Midbrain (tissue), 1 donor: ENCODE data around the gene SEC31A.
A peak's percentile ranks its signal among the peaks of the same experiment; 100 is the strongest.
"Not testable (repeated sequence)": the region's sequence is repeated elsewhere in the genome, so short reads cannot be mapped to it uniquely, and the experiment has no call there.

Experiments
- DNase-seq: peaks from one replicate; lab custom pipeline; 2025; lab: John Stamatoyannopoulos, UW

Gene SEC31A

DNA sequence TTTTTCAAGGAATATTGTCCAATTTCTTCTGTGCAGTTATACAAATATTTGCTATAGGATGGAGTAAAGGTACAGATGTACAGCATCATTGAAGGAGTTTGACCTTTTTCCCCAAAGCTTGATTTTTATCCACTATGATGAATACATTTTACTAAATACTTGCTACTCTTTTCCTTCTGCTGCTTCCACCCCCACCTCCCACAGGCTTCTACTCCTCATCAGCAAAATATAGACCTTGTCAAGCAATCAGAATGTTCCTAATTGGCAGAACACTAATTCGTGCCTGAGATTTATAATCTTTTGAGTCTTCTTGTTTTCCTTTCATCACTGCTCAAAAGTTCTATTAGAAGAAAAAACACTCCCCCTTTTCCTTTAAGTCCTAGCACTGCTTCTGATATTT is 5.8 kb upstream of the SEC31A start:
- DNase-seq, result no peak

DNA sequence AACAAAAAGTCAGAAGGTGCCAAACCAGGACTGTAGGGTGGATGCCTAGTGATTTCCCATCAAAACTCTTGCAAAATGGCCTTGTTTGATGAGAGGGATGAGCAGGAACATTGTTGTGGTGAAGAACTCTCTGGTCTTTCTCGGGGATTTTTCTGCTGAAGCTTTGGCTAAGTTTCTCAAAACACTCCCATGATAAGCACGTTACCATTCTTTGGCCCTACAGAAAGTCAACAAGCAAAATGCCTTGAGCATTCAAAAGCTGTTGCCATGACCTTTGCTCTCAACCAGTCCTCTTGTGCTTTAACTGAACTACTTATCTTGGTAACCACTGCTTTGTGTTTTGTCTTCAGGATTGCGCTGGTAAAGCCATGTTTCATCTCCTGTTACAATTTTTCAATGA is 3.0 kb upstream of the SEC31A start:
- DNase-seq, result no peak

DNA sequence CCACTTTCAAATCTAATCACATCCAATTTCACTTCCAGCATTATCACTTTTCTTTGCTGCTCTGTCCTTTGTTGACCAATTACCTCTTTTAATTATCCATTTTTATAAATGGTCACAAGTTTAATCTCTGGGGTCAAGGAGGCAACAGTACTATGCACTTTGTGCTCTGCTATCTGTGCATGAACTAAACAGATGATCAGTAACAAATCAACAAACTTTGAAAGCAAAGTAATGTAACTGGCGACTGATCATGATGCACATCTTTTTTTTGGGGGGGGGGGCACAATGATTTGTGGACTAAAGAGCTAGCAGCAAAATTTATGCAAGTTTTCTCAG is 1.5 kb upstream of the SEC31A start:
- DNase-seq, result no peak

DNA sequence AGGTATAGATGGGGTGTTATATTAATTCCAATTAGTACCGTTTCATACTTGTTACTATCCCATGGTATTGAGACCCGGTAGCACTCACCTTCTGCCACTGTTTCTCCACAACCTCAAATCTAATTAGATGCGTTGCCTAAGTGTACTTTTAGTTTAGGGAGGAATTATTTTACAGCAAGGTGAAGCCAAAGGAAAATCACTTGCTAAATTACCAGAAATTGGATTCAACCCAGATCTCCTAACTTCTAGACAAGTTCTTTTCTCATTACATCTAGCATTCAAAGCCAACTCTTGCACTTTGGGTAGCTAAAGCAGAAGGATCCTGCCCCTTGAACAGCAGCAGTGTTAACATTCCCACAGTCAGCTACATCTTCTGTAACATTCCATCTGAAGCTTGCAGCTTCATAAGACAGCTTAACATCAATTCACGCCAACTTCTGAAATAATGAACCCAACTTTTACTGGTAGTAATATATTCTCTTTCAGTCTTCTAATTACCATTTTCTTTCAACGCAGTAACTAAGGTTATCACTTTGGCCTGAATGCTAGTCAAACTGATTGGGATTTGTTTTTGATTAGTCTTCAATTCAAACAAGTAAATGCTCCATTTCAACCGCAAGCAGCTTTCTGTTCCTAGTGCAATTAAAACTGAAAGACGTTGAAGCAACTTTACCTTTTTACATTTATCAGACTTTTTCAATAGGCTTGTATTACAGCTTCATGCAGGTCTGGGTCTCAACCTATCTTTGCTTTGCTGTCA is 934 bp upstream of the SEC31A start:
- no peak for DNase-seq

DNA sequence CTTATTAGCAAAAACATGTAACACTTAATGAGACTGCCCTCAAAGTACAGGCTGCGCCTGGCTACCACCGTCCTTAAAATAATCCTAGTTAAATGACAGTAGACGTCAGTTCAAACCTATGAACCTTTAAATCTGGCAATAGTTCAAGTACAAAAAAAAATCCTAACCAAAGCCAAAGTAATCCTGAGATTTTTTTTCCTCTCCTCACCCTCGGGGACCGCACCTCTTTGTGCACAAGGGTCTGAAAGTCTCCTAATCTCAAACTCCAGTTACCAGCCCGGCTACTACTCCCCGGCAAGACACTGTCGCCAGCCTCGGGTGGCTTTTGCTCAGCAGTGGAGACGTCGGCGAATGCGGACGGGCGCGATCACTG is 439 bp downstream of the SEC31A start:
- DNase-seq, result no peak

DNA sequence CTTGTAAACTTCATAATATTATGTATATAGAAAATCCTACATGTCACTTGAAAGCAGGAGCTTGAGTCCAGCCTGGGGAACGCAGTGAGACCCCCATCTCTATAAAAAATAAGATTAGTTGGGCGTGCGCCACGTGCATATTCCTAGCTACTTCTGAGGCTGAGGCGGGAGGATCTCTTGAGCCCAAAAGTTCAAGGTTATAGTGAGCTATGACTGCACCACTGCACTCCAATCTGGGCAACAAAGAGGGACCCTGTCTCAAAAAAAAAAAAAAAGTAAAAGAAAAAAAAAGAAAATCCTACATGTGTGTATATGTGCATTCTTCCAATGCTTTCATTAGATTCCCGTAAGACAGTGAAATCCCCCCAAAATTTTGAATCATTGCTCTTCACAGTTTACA is 1.7 kb downstream of the SEC31A start:
- DNase-seq, result no peak

DNA sequence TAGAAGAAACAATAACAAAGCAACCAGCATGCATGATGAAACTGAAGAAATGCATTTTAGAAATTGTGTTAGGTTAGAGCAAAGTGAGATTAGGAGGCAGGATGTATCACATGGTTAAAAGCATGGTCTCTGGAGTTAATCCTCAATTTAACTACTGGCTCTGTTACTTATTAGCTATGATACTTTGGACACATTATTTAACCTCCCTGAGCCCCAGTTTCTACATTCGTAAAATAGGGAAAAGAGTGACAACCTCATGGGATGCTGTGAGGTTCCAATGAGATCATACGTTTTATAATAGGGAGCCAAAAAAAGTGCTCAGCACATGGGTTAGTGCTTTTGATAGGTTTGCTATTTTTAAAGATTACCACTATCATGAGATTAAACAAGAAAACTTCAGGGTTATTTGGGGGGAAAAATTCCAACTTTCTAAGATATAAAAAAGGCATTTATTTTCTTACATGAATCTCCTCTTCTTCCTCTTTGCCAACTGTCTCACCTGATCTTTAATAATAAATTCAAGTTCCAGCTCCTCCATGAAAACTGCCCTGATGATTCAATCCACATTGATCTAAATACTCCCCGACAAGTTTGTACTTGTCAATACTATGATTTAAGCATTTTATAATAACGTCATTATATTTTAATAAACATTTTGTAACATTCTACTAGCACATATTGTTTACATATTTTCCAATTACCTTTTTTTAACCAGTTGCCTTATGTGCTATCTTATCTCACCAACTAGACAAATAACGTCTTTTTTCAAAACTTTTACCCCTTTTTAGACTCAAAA is 4.6 kb downstream of the SEC31A start:
- DNase-seq, result no peak

DNA sequence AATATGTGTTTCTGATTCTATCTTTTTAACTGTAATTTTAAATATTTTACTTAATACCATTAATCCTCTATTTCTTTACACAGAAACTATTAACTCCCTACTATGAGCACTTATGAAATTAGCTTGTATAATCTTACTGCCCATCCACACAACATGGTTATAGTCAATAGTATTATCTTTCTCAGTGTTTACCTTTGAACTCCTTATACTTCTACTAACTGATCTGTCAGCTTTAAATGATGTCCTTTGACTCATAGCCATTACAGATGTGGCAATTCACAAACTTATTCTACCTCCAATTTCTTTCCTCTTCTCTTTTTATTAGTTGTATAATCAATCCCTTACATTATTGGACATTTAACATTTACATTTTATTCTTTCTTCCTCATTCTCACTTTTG is 5.5 kb downstream of the SEC31A start:
- no peak for DNase-seq

DNA sequence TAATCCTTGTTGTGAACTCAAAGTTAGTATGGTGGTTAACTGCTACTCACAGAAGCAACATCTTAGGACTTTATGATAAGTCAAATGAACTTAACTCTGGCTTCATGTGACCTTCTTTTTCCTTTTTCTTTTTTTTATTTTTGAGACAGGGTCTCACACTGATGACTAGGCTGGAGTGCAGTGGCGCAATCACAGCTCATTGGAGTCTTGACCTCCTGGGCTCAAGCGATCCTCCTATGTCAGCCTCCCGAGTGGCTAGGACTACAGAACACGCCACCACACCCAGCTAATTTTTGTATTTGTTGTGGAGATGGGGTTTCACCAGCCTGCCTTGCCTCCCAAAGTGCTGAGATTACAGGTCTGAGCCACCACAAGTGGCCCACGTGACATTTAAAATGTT is 22.4 kb downstream of the SEC31A start:
- no peak for DNase-seq

DNA sequence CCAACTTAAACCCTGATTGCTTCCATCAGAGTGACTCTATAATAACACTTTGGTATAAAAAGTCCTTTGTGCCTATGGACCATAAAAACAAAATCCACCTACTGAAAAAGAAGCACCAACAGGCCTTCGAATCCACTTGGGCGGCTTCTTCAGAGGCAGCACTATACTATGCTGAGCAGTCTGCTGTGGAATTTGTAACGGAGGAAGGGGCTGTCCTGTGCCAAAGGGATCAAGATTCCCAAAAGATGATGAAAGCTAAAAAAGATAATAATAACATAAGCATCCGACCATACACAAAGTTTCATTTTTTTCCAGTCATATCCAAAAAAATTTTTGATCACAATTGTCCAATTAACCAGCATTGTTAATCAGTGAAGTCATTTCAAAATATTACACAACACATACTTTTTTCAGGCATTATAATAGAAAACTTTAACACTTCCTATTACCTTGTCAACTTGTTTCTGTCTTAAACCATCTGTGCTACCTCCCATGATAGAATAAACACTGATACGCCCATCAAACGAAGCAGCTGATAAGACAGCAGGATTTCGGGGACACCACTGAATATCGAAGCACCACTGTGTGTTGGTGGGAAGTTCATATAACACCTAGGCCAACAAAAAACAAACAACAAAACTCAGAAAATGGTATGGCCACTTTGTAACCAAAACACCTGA is 24.1 kb downstream of the SEC31A start:
- no peak for DNase-seq

DNA sequence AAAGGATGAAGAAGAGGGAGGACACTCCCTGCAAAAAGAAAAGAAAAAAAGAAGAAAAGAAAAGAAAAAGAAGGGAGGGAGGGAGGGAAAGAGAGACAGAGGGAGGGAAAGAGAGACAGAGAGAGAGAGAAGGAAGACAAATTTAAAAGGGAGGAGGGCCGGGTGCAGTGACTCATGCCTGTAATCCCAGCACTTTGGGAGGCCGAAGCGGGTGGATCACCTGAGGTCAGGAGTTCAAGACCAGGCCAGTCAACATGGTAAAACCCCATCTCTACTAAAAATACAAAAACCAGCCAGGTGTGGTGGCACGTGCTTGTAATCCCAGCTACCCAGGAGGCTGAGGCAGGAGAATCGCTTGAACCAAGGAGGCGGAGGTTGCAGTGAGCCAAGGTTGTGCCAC is 24.9 kb downstream of the SEC31A start:
- DNase-seq, result not testable (repeated sequence)

DNA sequence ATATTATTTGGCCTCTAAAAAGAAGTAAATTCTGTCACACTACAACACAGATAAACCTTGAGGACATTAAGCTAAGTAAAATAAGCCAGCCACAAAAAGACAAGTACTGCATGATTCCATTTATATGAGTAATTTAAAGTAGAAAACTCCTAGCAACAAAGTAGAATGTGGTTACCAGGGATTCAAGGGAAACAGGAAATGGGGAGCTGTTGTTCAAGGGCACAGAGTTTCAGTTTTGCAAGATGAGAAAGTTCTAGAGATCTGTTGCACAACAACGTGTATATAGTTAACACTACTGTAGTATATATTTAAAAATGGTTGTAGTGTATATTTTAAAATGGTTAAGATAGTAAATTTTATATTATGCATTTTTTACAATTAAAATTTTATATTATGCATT is 25.4 kb downstream of the SEC31A start:
- DNase-seq, result no peak

DNA sequence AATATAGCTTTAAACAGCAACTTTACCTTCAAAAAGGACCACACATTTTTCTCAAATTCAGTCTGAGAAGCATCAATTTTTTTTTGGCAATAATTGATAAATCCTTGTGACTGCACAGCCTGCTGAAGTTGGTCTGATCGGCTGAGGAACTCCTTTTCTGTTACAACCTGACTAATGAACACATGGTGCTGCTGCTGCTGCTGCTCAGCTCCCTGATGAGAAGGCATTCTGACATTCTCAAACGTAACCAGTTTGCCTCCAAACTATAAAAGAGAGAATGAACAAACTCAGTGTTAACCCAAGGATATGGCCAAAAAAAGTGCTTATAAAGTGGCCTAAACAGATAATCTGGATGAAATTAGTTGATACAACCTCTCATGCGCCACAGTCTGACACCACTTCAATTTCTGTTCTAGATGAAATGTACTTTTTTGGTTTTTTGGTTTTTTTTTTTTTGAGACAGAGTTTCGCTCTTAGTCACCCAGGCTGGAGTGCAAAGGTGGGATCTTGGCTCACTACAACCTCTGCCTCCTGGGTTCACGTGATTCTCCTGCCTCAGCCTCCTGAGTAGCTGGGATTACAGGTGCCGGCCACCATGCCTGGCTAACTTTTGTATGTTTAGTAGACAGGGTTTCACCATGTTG is 26.5 kb downstream of the SEC31A start:
- DNase-seq, result no peak

DNA sequence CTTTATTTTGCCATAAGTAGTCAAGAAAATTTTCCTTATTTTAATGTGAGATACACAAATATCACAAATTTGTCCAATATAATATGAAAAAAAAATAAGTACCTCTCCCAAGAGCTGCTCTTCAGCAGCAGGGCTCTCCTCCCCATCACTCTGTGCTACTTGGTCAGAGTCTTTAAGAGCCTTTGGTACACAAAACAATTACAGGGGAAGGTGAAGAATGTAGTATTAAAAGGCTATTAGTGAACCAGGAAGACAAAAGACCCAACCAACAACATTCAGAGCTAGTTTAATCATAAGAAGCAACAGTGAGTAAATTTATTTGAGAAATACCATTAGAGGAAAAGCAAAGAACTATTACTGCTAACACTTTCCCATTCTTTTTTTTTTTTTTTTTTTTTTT is 29.4 kb downstream of the SEC31A start:
- no peak for DNase-seq

DNA sequence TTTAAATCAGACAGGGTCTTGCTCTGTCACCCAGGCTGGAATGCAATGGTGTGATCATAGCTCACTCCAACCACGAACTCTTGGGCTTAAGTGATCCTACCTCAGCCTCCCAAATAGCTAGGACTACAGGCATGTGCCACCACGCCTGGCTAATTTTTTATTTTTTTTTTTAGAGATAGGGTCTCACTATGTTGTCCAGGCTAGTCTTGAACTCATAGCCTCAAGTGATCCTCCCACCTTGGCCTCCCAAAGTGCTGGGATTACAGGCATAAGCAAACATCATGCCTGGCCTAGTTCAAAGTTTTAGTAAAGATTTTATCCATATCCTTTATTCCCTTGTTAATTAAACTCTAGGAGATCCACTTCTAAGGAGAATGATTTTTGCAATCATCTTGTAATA is 30.5 kb downstream of the SEC31A start:
- not testable (repeated sequence) for DNase-seq

DNA sequence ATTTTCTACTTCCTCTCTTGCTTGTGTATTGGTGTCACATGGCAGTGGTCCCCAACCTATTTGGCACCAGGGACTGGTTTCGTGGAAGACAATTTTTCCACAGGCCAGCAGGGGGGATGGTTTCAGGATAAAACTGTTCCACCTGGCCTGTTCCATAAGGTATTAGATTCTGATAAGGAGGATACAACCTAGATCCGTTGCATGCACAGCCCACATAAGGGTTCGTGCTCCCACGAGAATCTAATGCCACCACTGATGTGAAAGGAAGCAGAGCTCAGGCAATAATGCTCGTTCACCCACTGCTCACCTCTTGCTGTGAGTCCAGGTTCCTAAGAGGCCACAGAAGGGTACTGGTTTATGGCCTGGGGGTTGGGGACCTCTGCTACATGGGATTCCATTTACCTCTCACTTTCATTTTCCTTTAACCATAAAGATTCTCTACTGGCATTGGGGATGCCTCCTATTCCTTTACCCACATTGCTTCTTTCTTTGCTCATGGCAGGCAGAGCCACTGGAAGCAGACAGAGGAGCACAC is 38.1 kb downstream of the SEC31A start:
- no peak for DNase-seq

DNA sequence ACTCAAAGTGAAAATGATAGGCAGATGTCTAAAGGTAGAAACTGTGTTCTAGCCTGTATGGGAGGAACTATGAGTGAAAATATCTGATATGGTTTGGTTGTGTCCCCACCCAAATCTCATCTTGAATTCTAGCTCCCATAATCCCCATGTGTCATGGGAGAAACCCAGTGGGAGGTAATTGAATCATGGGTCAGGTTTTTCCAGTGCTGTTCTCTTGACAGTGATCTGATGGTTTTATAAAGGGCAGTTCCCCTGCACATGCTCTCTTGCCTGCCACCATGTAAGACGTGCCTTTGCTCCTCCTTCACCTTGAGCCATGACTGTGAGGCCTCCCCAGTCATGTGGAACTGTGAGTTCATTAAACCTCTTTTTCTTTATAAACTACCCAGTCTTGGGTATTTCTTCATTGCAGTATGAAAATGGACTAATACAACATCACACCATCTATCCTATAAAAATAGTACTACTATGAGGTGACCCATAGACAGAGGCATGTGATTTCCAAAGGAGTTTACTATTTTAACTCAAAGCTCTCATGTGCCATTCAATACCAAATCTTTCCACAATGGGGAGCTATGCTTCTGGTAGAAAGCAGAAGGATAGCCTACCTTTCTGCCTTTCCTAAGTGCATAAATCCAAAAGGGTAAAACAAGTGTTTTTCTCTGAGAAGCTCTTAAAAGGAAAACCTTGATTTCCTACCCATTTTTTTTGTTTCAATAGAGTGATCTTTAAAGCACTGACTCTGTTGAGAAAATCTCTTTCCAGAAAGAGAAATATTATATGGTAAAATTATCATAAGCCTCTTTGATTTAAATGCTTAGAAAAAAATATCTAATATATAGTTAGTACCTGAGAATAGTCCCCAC is 38.8 kb downstream of the SEC31A start:
- peak; percentile 11 for DNase-seq

DNA sequence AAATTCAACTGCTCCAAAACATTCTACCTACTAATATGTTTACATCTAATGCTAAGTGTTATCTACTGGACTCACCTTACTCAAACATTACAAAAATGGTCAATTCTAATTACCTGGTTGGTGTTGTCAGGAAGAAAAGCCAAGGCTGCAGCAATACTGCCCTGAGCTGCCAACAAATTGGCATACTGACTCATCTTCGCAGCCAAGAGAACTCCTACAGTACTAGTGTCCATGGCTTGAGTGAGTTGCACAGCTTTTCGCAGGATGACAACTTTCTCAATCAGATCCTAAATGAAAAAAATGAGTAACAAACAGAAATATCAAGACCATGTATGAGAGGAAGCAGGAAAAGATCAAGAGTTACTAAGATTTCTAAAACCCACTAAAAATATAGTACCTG is 39.6 kb downstream of the SEC31A start:
- no peak for DNase-seq

DNA sequence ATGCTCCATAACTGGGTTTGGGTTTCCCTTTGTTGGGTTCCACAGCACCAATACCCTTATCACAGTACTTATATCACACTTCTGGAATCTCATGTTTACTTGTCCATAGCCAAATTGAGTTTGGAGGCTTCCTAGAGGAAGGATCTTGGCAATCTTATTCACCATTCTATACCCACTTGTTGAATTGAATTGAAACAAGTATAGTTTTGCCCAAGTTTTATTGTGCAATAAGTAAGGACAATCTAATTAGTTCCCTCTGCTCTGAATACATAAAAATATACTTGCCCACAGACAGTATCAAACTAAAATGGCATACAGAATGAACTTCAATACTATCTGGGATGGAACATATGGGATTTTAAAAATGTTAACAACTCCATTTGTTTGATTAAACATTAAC is 40.3 kb downstream of the SEC31A start:
- no peak for DNase-seq

DNA sequence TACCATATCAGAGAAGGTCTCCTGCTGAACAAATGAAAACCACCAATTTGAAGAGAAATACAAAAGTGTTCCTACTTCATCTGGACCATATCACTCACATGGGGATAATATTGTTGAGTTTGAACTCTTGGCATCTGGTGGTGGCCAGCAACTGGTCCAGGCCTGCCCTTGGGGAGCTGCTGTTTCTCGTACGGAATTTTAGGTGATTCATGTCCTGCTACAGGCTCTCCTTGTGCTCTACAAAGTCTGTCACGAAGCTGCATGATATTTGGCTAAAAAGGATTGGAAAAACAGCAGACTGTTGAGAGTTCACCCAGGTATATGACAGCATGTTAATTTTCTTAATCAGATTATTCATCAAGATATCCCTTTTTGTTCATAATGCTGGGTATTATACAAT is 42.2 kb downstream of the SEC31A start:
- DNase-seq, result no peak

DNA sequence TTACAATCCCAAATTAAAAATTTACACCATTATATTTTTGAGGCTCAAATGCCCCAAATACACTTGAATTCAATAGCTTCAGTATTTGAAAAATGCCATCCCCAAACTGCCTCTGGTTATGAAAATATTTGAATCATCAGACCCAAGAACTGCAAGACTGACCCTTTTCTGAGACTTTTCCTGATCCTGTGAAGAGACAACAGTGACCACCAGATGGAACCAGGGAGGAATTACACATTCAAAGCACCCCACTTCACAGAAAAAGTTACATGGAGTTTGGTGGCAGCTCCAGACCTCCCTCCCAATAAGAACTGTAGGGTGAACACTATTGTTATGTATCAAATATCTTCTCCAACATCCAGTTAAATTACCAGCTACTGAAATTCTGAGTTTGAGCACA is 48.4 kb downstream of the SEC31A start:
- DNase-seq, result no peak

DNA sequence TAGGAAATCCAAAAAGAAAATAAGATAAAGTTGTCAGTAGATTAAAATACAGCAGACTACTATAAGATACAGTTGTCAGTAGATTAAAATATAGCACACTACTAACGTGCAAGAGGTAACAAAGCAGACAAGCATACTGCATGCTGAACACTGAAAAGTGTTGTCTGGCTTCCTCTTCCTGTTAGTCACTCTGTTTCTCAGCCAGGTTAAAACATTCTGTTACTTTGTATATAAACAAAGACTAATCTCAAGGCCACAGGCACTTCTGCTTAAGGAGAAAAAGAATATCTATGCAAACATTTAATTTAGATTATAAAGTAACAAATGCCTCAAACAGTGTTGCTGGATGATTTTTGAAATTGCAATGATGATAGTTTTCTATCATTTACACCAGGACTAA is 51.3 kb downstream of the SEC31A start:
- DNase-seq, result no peak
